GM19455 (cell line): ENCODE results near the gene PLEKHH1.
A peak's percentile ranks its signal among the peaks of the same experiment; 100 is the strongest.

ENCODE experiments used
- ATAC-seq: cut with Tn5 transposase; IDR thresholded peaks from one replicate; pipeline ENCODE4 v1.9.1; 2021; ENCODE audit not compliant: unreplicated experiment

The PLEKHH1 gene

DNA sequence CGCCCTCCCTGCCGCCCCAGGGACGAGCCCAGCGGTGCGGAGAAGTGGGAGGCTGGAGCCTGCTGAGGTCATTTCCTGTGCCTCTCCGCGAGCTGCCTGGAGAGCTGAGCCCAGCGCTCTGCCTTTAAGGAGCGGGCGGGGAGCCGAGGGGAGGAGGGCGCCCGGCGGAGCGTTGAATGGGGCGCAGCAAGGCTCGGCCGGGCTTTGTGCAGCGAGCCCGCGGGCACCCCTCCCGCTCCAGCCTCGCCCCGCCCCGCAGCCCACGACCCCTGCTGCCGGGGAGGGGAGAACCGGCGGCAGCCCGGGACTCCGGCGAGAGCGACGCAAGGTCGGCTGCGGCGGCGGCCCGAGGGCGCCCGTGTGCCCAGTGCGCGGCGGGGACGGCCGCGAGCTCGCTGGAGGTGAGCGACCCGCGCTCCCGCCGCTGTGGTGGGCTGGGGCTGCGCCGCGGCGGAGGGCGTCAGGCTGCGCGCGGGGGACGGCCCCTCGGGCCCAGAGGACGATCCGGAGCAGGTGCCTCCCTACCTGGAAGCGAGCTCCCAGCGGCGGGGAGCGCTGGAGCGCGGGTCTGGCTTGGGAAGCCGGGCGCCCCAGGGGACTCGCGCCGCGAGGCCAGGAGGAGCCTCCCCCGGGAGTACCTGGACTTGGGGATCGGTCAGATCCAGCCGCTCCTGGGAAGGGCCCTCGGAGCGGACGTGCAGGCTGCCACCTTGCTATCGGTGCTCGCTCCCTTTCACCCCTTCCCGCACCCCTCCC is at the start of gene PLEKHH1:
TSS of gene PLEKHH1 (plus strand) at position 293 of the 756 bp plus-strand sequence. CDS start 8,578 bp downstream, outside the sequence.
- no peak for ATAC-seq

DNA sequence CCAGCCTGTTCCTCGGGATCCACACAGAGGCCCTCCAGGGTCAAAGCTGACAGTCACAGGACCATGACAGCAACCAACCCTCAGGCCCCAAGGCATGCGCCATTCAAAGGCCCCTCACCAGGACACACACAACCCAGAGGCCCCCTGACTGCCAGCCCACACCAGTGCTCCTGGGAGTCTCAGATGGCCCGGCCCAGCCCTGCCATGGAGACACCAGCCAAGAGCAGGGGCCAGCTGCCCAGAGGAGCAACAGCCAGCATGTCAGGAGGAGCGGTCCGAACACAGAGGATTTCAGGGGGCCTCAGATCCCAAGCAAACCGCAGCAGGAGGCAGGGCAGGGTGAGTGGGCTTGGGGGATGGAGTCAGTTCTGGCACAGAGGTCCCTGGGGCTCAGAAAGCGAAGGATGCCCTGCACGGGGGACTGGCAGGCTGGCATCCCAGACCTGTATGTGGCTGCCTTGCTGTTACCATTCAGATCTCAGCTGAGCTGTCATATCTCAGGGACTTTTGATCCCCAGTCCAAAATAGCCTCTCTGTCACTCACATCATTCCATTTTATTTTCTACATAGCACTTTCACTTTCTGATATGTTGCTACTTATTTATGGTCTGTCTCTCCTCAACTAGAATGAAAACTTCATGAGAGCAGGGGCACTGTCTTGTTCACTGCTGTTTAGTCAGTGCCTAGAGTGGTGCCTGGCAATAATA is 49.4 kb upstream of the PLEKHH1 start:
- ATAC-seq, result no peak

GRCh38 chr14:67485501-67486095 is 47.5 kb upstream of the PLEKHH1 start:
- ATAC-seq, result no peak

GRCh38 chr14:67486890-67487289 is 46.2 kb upstream of the PLEKHH1 start:
- no peak for ATAC-seq

DNA sequence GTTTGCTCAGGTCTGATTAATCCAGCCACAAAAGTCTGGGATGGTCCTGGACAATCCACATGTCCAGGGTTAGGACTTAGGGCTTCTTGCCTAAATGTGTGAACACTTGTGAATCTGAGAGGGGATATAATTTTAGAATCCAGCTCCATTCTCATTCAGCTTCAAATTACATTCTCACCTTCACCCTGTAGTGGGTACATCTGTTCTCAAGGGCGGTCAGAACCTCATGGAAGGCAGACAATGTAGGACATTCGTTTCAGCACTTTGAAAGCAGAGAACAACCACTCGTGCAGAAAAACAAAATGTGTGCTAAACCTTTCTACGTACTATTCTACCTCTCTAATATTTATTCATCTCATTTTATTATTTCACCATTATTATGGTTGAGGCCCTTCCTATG is 45.8 kb upstream of the PLEKHH1 start:
- ATAC-seq, result no peak

DNA sequence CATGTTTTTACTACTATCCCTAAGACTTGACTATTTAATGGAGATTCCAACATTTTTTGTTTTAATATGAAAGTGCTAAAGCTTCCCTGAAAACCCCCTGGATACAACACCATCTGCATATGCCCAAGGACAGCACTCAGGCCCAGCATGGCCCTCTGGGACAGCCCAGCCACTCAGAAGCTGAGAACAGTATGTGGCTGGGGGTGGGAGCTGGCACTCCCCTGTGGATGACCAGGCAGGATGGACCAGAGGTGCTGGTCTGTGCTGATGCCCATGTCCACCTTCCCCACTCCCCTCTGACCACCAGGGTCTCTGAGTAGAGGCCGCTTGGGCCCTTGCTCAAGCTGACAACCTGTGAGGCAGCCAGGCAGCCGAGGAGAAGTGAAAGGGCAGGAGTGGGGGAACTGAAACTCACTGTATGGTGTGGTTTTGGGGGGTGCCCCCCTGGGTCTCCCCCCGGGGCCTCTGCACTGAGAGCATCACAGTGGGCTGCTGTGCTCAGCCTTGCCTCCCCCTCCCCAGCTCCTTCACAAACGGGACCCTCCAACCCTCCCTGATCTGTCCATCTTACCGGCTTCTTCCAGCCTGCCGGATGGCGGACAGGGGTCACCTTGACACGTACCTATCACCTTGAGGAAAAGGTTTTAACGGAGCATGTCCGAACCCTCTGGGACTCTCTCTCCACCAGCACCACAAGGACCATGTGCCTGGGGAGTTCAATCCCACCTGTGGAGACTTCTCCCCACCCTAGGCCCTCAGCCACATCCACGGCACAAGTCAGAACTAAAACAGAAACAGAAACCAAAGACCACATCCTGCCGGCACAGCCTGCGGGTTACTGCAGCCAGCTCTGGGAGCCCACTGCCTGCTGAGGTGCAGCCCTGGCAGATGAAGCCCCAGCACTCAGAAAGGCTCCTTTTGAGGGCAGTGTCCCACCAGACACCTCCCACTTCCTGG is 44.9 kb upstream of the PLEKHH1 start, which contains the start of gene TMEM229B:
TSS of gene TMEM229B (minus strand) at position 785 of the 957 bp plus-strand sequence. CDS start 14,798 bp downstream, outside the sequence.
- peak; percentile 92 for ATAC-seq

DNA sequence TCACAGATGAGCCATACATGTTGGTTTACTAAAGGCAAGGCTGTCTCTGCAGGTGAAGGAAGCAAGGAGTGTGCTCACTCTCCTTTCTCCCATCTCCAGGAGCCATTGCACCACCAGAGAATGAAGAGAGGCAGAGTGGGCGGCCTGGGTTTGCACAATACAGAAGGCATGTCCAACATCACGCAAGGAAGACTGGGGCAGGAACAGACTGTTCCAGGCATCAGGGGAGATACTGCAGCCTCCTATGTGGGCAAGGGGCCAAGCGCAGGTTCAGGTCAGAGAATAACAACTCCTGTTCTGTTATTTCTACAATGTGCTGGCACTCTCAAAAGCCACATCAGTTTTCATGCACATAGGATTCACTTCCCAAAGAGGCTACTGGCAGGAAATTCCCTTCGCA is 42.9 kb upstream of the PLEKHH1 start:
- no peak for ATAC-seq

- ATAC-seq, result no peak
These were observed 41.8 kb upstream of the PLEKHH1 start for GRCh38 chr14:67491285-67491684.

GRCh38 chr14:67491741-67492507 is 41.2 kb upstream of the PLEKHH1 start:
- ATAC-seq, result no peak

DNA sequence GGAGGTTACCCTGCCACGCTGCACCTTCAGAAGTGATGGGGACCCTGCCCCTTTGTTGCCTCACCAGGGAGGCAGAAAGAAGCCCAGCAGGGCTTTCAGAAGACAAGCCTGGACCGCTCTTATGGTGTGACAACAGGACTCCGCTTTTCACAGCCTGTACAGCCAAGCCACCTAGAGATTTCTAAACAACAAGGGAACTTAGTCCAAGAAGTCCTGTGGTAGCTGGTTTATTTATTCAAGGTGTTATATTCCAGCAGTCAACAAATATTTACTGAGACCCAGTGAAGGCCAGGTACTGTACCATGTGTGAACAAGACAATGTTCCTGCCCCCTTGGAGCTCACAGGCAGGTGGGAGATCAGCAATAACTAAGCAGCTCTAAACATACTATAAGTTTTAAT is 40.6 kb upstream of the PLEKHH1 start:
- ATAC-seq, result no peak

- ATAC-seq, result no peak
These were observed 39.9 kb upstream of the PLEKHH1 start for GRCh38 chr14:67493092-67493717.

DNA sequence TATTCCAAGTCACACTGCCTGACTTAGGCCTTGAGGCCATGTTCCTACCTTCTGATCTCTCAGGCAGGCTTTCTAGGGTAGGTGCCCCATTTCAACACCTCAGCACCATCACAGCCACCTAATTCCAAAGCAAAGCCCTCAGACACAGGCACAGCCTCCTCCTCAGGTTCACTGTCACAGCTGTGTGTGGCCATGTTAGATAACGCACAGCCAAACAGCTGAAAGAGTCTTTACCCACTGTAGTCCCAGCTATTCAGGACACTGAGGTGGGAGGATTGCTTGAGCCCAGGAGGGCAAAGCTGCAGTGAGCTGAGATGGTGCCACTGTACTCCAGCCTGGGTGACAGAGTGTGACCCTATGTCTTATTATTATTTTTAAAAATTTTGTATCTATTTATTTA is 37.3 kb upstream of the PLEKHH1 start:
- ATAC-seq, result no peak

- no peak for ATAC-seq
These were observed 35.9 kb upstream of the PLEKHH1 start for GRCh38 chr14:67497216-67497615.

DNA sequence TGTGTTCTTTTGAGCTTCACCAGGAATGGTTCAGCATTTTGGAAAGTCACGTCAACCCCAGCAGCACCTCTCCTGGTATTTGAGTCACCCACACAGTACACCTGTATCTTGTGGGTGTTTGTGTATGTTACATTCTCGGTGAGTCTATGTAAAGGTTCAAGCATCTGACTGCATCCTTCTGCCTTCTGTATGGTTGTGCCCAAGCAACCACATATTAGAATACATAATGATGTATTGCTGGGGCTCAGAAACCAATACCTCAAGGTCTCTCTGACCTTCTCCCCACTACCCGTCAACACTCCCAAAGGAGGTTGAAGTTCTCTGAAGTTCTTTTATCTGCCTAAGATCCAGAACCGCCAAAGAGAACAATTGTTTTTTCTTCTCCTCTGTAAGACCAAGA is 35.4 kb upstream of the PLEKHH1 start:
- ATAC-seq, result no peak

- no peak for ATAC-seq
These were observed 32.1 kb upstream of the PLEKHH1 start for GRCh38 chr14:67500981-67501380.

DNA sequence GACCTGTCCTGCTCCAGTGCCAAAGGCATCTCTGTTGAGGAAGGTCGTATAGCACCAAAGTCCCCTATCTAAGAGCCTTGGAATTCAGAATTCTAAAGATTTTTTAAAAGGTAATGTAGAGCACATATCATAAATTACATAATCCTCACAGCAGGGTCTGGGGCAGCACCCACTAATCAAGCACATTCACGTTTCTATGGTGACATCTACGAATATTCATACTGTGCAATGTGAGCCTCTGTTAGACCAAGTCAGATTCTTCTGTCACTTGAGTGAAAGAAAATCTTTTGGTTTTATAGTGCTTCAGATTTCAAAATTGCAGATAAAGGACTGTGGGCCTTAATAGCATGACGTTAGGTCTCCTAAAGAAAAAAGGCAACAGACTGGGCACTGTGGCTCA is 31.4 kb upstream of the PLEKHH1 start:
- no peak for ATAC-seq

DNA sequence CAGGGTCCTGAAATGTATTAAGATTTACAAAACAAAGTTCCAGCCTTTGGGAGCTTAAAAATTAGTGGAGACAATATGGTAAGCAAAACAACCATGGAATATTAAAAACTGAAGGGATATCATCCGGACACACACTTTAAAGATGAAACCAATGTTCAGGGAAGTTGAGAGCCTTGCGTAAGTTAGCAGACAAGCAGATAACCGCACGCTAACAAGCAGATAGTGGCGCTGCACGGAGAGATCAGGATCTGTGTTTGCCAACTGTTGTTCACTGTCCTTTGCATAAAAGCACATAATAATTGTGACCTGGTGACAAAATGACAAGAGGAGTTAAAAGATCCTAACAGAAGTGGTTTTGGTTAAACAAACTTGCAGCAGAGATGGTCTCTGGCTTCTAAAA is 30.2 kb upstream of the PLEKHH1 start:
- no peak for ATAC-seq

DNA sequence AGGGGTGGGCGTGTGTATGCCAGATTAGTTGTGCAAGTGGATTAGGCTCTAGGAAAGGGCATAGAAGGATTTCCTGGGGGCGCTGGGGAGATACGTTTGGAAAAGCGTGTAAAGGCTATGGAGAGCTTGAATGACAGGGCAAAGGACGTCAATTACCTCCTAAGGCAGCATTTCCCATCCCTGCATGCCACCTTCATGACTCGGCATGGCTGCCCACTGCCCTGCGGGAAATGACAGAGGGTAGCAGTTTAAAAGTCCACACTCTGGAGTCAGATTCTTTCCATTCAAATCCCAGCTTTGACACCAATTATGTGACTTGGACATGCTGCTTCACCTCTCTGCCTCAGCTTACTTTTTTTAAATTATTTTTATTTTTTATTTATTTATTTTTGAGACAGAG is 29.8 kb upstream of the PLEKHH1 start:
- ATAC-seq, result no peak

DNA sequence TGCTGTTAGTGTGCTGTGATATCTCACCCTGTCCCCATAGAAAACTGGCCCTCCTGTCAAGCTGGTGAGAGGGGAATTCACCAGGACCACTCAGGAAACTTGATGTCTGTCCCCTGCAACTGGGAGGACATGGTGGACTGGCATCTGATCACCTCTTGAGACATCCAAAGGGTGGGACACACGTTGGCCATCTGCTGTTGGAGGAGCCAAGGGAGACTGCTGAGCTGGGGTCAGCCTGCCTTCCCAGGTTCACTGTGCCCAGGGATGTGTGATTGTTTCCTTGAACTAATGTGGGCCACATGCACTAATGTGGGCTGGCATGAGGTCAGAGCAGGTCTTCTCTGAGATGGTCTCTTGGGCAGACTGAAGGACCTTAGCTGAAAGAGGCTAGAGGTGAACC is 27.8 kb upstream of the PLEKHH1 start:
- ATAC-seq, result no peak

- no peak for ATAC-seq
These were observed 24.1 kb upstream of the PLEKHH1 start for GRCh38 chr14:67508956-67509355.
